ENCODE results near the gene SSTR4. TPM values are rescaled to one million over a fixed set of nuclear protein-coding genes. Genes with fewer than 3 reads are reported as not detected.
"Not testable (repeated sequence)": the region's sequence is repeated elsewhere in the genome, so short reads cannot be mapped to it uniquely, and the experiment has no call there.

The SSTR4 gene
- polyA plus RNA-seq, 2 of the 4 experiments (the other 2 are of a cell fraction) = 0.08 TPM; not detected in 1

DNA sequence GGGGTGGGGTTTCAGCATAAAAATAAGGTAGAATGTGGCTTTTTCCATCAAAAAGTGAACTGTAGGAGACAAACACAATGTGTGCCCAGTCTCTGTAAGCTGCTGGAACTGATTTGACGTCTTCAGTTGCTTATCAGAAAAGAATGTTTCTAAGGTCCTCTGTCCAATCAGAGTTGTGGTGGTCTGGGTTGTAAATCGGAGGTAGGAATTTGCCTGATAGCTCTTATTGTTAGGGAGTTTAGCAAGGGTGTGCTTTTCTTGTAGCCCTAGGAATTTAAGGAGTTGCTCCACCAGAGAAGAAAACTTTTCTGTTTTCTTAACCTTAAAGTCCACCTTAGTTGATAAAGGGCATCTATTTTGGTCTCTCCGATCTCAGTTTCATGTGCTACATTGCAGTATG is 10.4 kb upstream of the SSTR4 start:
- WGBS (ENCODE audit: missing lambda C conversion rate) = 83% methylated on average over 3 of the region's 3 CpGs
- Histone ChIP-seq H3K4me3 (no peak overlapping the region), H3K9me3 (no peaks in the 10 kb centered on the region), H3K27ac (no peak overlapping the region), H3K4me2 (no peak overlapping the region), H3K4me1 (peaks cover 11% of the 10 kb centered on the region; the same call in 1 of the 3 replicates)
- DNase-seq (ENCODE audit: low read depth in 1 of 2, low spot score in 1 of 2) (no peak), ATAC-seq (no peak), FAIRE-seq (no peak)
- ChIA-PET CTCF (interaction anchor here (0.5 to 3.7 kb wide), 4 partner anchors 28 to 333 kb away, joined by 3 to 10 read pairs (median 4); partner anchors contain the start of gene CD93), POLR2A (no interaction called here)
- TF ChIP-seq, protein P1, sequence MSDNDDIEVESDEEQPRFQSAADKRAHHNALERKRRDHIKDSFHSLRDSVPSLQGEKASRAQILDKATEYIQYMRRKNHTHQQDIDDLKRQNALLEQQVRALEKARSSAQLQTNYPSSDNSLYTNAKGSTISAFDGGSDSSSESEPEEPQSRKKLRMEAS (IDR thresholded peaks at IDR 0.05) = no peak
- TF ChIP-seq, protein P2, sequence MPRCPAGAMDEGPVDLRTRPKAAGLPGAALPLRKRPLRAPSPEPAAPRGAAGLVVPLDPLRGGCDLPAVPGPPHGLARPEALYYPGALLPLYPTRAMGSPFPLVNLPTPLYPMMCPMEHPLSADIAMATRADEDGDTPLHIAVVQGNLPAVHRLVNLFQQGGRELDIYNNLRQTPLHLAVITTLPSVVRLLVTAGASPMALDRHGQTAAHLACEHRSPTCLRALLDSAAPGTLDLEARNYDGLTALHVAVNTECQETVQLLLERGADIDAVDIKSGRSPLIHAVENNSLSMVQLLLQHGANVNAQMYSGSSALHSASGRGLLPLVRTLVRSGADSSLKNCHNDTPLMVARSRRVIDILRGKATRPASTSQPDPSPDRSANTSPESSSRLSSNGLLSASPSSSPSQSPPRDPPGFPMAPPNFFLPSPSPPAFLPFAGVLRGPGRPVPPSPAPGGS (IDR thresholded peaks at IDR 0.05) = no peak
- TF ChIP-seq ESRRA (IDR thresholded peaks at IDR 0.05; ENCODE audit: borderline replicate concordance, low read length) (no peak), HOXB13 (CRISPR knock-in tag; IDR thresholded peaks at IDR 0.05; ENCODE audit: low read depth) (no peak), RFX5 (IDR thresholded peaks at IDR 0.05) (no peak)
- TF ChIP-seq, protein P3, sequence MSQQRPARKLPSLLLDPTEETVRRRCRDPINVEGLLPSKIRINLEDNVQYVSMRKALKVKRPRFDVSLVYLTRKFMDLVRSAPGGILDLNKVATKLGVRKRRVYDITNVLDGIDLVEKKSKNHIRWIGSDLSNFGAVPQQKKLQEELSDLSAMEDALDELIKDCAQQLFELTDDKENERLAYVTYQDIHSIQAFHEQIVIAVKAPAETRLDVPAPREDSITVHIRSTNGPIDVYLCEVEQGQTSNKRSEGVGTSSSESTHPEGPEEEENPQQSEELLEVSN (IDR thresholded peaks at IDR 0.05; ENCODE audit: borderline replicate concordance, low read depth) = no peak

- ATAC-seq; POLR2A ChIA-PET; H3K4me3 ChIP-seq; H3K9me3 ChIP-seq; H3K27ac ChIP-seq; FAIRE-seq; H3K4me2 ChIP-seq; DNase-seq (ENCODE audit: low read depth in 1 of 2, low spot score in 1 of 2): not testable (repeated sequence)
- CTCF ChIA-PET = interaction anchor here (3.7 kb wide), 1 partner anchor 334 kb away, joined by 10 read pairs; no protein-coding TSS in a partner anchor
- H3K4me1 ChIP-seq = peaks cover 11% of the 10 kb centered on the region; the same call in 1 of the 3 replicates
- WGBS (ENCODE audit: missing lambda C conversion rate) = 92% methylated on average over 14 of the region's 14 CpGs
These were observed 9.6 kb upstream of the SSTR4 start for GRCh38 chr20:23025503-23025902.

GRCh38 chr20:23027721-23028120 is 7.4 kb upstream of the SSTR4 start:
- no peak for FAIRE-seq
- POLR2A ChIA-PET = no interaction called here
- Histone ChIP-seq H3K9me3 (no peaks in the 10 kb centered on the region), H3K4me2 (no peak overlapping the region), H3K27ac (no peak overlapping the region; a peak in 1 of 6 replicates), H3K4me1 (peaks cover 11% of the 10 kb centered on the region; the same call in 1 of the 3 replicates), H3K4me3 (no peak overlapping the region)
- no peak for DNase-seq (ENCODE audit: low read depth in 1 of 2, low spot score in 1 of 2)
- CTCF ChIA-PET = interaction anchor here (0.6 to 3.7 kb wide), 9 partner anchors 9 to 683 kb away, joined by 3 to 10 read pairs (median 3); no protein-coding TSS in a partner anchor
- WGBS (ENCODE audit: missing lambda C conversion rate) = 64% methylated on average over 1 of the region's 1 CpG
- TF ChIP-seq NFE2L2 (conservative IDR thresholded peaks at IDR 0.05; ENCODE audit: low read length) (no peak), EP300 (IDR thresholded peaks at IDR 0.05) (no peak), ZFP36 (IDR thresholded peaks at IDR 0.05; ENCODE audit: borderline replicate concordance, partially characterized antibody) (no peak), NPAS2 (CRISPR knock-in tag; IDR thresholded peaks at IDR 0.05; ENCODE audit: borderline replicate concordance) (no peak), BHLHE40 (IDR thresholded peaks at IDR 0.05; ENCODE audit: low read depth, low read length) (no peak), RCOR1 (IDR thresholded peaks at IDR 0.05; ENCODE audit: low read depth, low read length) (no peak), KDM5A (IDR thresholded peaks at IDR 0.05) (no peak), FOSB (CRISPR knock-in tag; IDR thresholded peaks at IDR 0.05) (no peak)
- TF ChIP-seq, protein P1 (IDR thresholded peaks at IDR 0.05) = no peak
- ATAC-seq = no peak

DNA sequence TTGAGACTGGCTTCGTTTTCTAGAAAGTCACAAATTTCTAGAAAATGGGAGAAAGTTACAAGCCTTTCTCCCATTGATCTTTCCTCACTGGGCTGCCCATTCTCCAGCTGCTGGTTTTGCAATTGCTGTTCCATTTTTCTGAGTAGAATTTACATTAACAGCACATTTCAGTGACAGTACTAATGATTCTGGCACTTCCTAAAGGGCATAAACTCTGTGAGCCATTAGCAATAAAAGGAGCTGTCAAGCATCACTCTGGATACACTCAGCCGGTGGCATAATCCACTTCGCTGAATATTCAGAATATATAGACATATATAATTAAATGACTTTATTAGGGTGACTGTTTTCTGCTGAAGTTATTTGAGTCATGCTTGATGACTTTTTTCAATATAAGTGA is 6.7 kb upstream of the SSTR4 start:
- H3K4me2 ChIP-seq = no peak overlapping the region
- H3K4me3 ChIP-seq = no peak overlapping the region
- no peak overlapping the region for H3K27ac ChIP-seq
- ChIA-PET POLR2A (no interaction called here), CTCF (interaction anchor here (0.6 to 3.7 kb wide), 7 partner anchors 10 to 337 kb away, joined by 3 to 10 read pairs (median 3); no protein-coding TSS in a partner anchor)
- FAIRE-seq (no peak), ATAC-seq (no peak), DNase-seq (ENCODE audit: low read depth in 1 of 2, low spot score in 1 of 2) (no peak)
- peaks cover 7% of the 10 kb centered on the region; the same call in 1 of the 3 replicates for H3K4me1 ChIP-seq
- H3K9me3 ChIP-seq = no peaks in the 10 kb centered on the region
- 81% methylated on average over 3 of the region's 3 CpGs for WGBS (ENCODE audit: missing lambda C conversion rate)
- TF ChIP-seq EP300 (IDR thresholded peaks at IDR 0.05) = no peak
- TF ChIP-seq FOXS1 (CRISPR knock-in tag; IDR thresholded peaks at IDR 0.05) = no peak
- TF ChIP-seq, protein P3 (IDR thresholded peaks at IDR 0.05; ENCODE audit: borderline replicate concordance, low read depth) = no peak
- no peak for TF ChIP-seq TFCP2L1 (CRISPR knock-in tag; IDR thresholded peaks at IDR 0.05)
- TF ChIP-seq SREBF2 (IDR thresholded peaks at IDR 0.05) = no peak
- TF ChIP-seq, protein P1 (IDR thresholded peaks at IDR 0.05) = no peak
- no peak for TF ChIP-seq CBX2 (IDR thresholded peaks at IDR 0.05; ENCODE audit: borderline replicate concordance, low read depth)
- no peak for TF ChIP-seq MAZ (IDR thresholded peaks at IDR 0.05; ENCODE audit: borderline replicate concordance, low read depth, low read length)
- TF ChIP-seq, protein P4, sequence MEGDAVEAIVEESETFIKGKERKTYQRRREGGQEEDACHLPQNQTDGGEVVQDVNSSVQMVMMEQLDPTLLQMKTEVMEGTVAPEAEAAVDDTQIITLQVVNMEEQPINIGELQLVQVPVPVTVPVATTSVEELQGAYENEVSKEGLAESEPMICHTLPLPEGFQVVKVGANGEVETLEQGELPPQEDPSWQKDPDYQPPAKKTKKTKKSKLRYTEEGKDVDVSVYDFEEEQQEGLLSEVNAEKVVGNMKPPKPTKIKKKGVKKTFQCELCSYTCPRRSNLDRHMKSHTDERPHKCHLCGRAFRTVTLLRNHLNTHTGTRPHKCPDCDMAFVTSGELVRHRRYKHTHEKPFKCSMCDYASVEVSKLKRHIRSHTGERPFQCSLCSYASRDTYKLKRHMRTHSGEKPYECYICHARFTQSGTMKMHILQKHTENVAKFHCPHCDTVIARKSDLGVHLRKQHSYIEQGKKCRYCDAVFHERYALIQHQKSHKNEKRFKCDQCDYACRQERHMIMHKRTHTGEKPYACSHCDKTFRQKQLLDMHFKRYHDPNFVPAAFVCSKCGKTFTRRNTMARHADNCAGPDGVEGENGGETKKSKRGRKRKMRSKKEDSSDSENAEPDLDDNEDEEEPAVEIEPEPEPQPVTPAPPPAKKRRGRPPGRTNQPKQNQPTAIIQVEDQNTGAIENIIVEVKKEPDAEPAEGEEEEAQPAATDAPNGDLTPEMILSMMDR (IDR thresholded peaks at IDR 0.05) = no peak
- TF ChIP-seq ZNF302 (CRISPR knock-in tag; IDR thresholded peaks at IDR 0.05) = no peak
- TF ChIP-seq JUNB (IDR thresholded peaks at IDR 0.05) = no peak
- no peak for TF ChIP-seq NFE2L2 (conservative IDR thresholded peaks at IDR 0.05; ENCODE audit: low read length)
- TF ChIP-seq, protein P5, sequence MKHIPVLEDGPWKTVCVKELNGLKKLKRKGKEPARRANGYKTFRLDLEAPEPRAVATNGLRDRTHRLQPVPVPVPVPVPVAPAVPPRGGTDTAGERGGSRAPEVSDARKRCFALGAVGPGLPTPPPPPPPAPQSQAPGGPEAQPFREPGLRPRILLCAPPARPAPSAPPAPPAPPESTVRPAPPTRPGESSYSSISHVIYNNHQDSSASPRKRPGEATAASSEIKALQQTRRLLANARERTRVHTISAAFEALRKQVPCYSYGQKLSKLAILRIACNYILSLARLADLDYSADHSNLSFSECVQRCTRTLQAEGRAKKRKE (CRISPR knock-in tag; IDR thresholded peaks at IDR 0.05; ENCODE audit: low read depth) = no peak
- no peak for TF ChIP-seq RNF2 (IDR thresholded peaks at IDR 0.05; ENCODE audit: borderline replicate concordance, low read depth)
